ENCODE measurements around the gene KLHDC10. TPM values are rescaled to one million over a fixed set of nuclear protein-coding genes. Genes with fewer than 3 reads are reported as not detected.

The KLHDC10 gene
- total RNA-seq, 1 donor from 2014 or later: 43.6 TPM

- Mint-ChIP-seq H3K27ac (no peak overlapping the region), H3K27me3 (no peaks in the 10 kb centered on the region), H3K36me3 (peaks cover 32% of the 10 kb centered on the region), H3K9me3 (no peaks in the 10 kb centered on the region), H3K4me3 (no peak overlapping the region), H3K4me1 (ENCODE audit: unreplicated experiment) (no peaks in the 10 kb centered on the region)
- peak; percentile 32 for DNase-seq (ENCODE audit: extremely low spot score, unreplicated experiment)
- no peak for TF ChIP-seq CTCF (conservative IDR thresholded peaks at IDR 0.05)
Measured at GRCh38 chr7:130156140-130156539, 85.8 kb downstream of the KLHDC10 start.

- no peak for TF ChIP-seq CTCF (conservative IDR thresholded peaks at IDR 0.05)
- no peaks in the 10 kb centered on the region for H3K4me1 Mint-ChIP-seq (ENCODE audit: unreplicated experiment)
- H3K9me3 Mint-ChIP-seq: no peaks in the 10 kb centered on the region
- H3K27ac Mint-ChIP-seq: no peak overlapping the region
- no peak overlapping the region for H3K4me3 Mint-ChIP-seq
- H3K27me3 Mint-ChIP-seq: no peaks in the 10 kb centered on the region
- DNase-seq (ENCODE audit: extremely low spot score, unreplicated experiment): peak; percentile 24
- peaks cover 41% of the 10 kb centered on the region for H3K36me3 Mint-ChIP-seq
Measured at GRCh38 chr7:130157700-130158099, 87.4 kb downstream of the KLHDC10 start.

- Mint-ChIP-seq H3K9me3 (no peaks in the 10 kb centered on the region), H3K36me3 (peaks cover 53% of the 10 kb centered on the region), H3K27me3 (no peaks in the 10 kb centered on the region), H3K27ac (no peak overlapping the region), H3K4me3 (no peak overlapping the region), H3K4me1 (ENCODE audit: unreplicated experiment) (no peaks in the 10 kb centered on the region)
- DNase-seq (ENCODE audit: extremely low spot score, unreplicated experiment): peak; percentile 25
- no peak for TF ChIP-seq CTCF (conservative IDR thresholded peaks at IDR 0.05)
Measured at GRCh38 chr7:130160023-130160422, 89.7 kb downstream of the KLHDC10 start.

- no peaks in the 10 kb centered on the region for H3K4me1 Mint-ChIP-seq (ENCODE audit: unreplicated experiment)
- H3K36me3 Mint-ChIP-seq: peaks cover 54% of the 10 kb centered on the region
- no peaks in the 10 kb centered on the region for H3K27me3 Mint-ChIP-seq
- no peak for TF ChIP-seq CTCF (conservative IDR thresholded peaks at IDR 0.05)
- H3K9me3 Mint-ChIP-seq: no peaks in the 10 kb centered on the region
- H3K4me3 Mint-ChIP-seq: no peak overlapping the region
- H3K27ac Mint-ChIP-seq: no peak overlapping the region
- peak; percentile 27 for DNase-seq (ENCODE audit: extremely low spot score, unreplicated experiment)
Measured at GRCh38 chr7:130160455-130160854, 90.1 kb downstream of the KLHDC10 start.

- TF ChIP-seq CTCF (conservative IDR thresholded peaks at IDR 0.05): no peak
- Mint-ChIP-seq H3K4me3 (no peak overlapping the region), H3K36me3 (peaks cover 54% of the 10 kb centered on the region), H3K27me3 (no peaks in the 10 kb centered on the region), H3K9me3 (no peaks in the 10 kb centered on the region), H3K27ac (no peak overlapping the region), H3K4me1 (ENCODE audit: unreplicated experiment) (no peaks in the 10 kb centered on the region)
- peak; percentile 59 for DNase-seq (ENCODE audit: extremely low spot score, unreplicated experiment)
Measured at GRCh38 chr7:130162196-130162595, 91.9 kb downstream of the KLHDC10 start.
